ENCODE data around the gene UNC5A. TPM values are rescaled to one million over a fixed set of nuclear protein-coding genes. Genes with fewer than 3 reads are reported as not detected.

The UNC5A gene
- total RNA-seq, 1 experiment from 2014 or later: 0.13 TPM

DNA sequence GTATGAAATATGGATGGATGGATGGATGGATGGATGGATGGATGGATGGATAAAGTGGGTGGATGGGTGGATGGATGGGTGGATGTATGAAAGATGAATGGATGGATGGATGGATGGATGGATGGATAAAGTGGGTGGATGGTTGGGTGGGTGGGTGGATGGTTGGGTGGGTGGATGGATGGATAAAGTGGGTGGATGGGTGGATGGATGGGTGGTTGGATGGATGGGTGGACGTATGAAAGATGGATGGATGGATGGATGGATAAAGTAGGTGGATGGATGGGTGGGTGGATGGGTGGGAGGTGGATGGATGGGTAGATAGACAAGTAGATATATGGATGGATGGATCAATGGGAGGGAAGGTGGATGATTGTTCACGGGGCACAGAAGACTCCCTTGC, 19.0 kb downstream of the UNC5A start:
- no peaks in the 10 kb centered on the region for H3K36me3 ChIP-seq (ENCODE audit: control insufficient read depth, insufficient read depth, low read length)
- no peaks in the 10 kb centered on the region; the same call in 1 of the 2 replicates for H3K27me3 ChIP-seq (ENCODE audit: control insufficient read depth, insufficient read depth, low read length)
- POLR2A ChIA-PET: no interaction called here
- H3K4me1 ChIP-seq (ENCODE audit: control insufficient read depth, insufficient read depth, low read length): no peaks in the 10 kb centered on the region
- no TSS peak for BruUV-seq (replicated peaks)
- CTCF ChIA-PET: no interaction called here
- in situ Hi-C loops (cut with HindIII; ENCODE audit: low pct_unique_long_range_greater_than_20kb, low sequenced_read_pairs) (no loop called here), intact Hi-C loops (cut with micrococcal nuclease; ENCODE audit: unreplicated experiment) (no loop called here)
- H3K9me3 ChIP-seq (ENCODE audit: control insufficient read depth, insufficient read depth, low read depth, low read length): no peaks in the 10 kb centered on the region
- TF ChIP-seq SIN3A (IDR thresholded peaks at IDR 0.05; ENCODE audit: borderline replicate concordance, insufficient read depth, low read depth, low read length): no peak
- TF ChIP-seq, protein P1, sequence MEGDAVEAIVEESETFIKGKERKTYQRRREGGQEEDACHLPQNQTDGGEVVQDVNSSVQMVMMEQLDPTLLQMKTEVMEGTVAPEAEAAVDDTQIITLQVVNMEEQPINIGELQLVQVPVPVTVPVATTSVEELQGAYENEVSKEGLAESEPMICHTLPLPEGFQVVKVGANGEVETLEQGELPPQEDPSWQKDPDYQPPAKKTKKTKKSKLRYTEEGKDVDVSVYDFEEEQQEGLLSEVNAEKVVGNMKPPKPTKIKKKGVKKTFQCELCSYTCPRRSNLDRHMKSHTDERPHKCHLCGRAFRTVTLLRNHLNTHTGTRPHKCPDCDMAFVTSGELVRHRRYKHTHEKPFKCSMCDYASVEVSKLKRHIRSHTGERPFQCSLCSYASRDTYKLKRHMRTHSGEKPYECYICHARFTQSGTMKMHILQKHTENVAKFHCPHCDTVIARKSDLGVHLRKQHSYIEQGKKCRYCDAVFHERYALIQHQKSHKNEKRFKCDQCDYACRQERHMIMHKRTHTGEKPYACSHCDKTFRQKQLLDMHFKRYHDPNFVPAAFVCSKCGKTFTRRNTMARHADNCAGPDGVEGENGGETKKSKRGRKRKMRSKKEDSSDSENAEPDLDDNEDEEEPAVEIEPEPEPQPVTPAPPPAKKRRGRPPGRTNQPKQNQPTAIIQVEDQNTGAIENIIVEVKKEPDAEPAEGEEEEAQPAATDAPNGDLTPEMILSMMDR (IDR thresholded peaks at IDR 0.05): no peak
- no peak for TF ChIP-seq TCF7L2 (IDR thresholded peaks at IDR 0.05; ENCODE audit: low read depth, low read length)
- TF ChIP-seq, protein P2, sequence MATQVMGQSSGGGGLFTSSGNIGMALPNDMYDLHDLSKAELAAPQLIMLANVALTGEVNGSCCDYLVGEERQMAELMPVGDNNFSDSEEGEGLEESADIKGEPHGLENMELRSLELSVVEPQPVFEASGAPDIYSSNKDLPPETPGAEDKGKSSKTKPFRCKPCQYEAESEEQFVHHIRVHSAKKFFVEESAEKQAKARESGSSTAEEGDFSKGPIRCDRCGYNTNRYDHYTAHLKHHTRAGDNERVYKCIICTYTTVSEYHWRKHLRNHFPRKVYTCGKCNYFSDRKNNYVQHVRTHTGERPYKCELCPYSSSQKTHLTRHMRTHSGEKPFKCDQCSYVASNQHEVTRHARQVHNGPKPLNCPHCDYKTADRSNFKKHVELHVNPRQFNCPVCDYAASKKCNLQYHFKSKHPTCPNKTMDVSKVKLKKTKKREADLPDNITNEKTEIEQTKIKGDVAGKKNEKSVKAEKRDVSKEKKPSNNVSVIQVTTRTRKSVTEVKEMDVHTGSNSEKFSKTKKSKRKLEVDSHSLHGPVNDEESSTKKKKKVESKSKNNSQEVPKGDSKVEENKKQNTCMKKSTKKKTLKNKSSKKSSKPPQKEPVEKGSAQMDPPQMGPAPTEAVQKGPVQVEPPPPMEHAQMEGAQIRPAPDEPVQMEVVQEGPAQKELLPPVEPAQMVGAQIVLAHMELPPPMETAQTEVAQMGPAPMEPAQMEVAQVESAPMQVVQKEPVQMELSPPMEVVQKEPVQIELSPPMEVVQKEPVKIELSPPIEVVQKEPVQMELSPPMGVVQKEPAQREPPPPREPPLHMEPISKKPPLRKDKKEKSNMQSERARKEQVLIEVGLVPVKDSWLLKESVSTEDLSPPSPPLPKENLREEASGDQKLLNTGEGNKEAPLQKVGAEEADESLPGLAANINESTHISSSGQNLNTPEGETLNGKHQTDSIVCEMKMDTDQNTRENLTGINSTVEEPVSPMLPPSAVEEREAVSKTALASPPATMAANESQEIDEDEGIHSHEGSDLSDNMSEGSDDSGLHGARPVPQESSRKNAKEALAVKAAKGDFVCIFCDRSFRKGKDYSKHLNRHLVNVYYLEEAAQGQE (IDR thresholded peaks at IDR 0.05; ENCODE audit: insufficient read depth in 1 of 2, low read depth in 2 of 2, low read length in 1 of 2): no peak
- no peak for TF ChIP-seq POLR2AphosphoS5 (IDR thresholded peaks at IDR 0.05; ENCODE audit: low read depth, low read length)
- no peak overlapping the region for H3K4me3 ChIP-seq (ENCODE audit: low read depth in 2 of 2, low read length in 2 of 2)
- no peak for ATAC-seq
- DNase-seq (ENCODE audit: low read depth, low spot score): no peak
- no peak overlapping the region for H3K27ac ChIP-seq (ENCODE audit: low read length)

DNA sequence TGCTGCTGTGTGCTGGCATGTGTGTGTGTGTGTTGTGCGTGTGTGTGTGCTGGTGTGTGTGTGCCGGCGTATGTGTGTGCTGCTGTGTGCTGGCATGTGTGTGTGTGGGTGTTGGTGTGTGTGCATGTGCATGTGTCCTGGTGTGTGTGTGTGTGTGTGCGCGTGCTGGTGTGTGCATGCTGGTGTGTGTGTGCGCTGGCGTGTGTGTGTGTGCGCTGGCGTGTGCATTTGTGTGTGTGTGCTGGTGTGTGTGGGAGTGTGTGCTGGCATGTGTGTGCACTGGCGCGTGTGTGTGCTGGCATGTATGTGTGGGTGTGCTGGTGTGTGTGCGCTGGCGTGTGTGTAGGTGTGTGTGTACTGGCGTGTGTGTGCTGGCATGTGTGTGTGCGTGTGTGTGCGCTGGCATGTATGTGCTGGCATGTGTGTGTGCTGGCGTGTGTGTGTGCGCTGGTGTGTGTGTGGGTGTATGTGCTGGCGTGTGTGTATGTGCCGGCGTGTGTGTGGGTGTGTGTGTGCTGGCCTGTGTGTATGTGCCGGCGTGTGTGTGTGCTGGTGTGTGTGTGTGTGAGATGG, 20.1 kb downstream of the UNC5A start:
- TF ChIP-seq, protein P2 (IDR thresholded peaks at IDR 0.05; ENCODE audit: insufficient read depth in 1 of 2, low read depth in 2 of 2, low read length in 1 of 2): no peak
- TF ChIP-seq TCF7L2 (IDR thresholded peaks at IDR 0.05; ENCODE audit: low read depth, low read length): no peak
- TF ChIP-seq, protein P1 (IDR thresholded peaks at IDR 0.05): no peak
- no peak for TF ChIP-seq SIN3A (IDR thresholded peaks at IDR 0.05; ENCODE audit: borderline replicate concordance, insufficient read depth, low read depth, low read length)
- TF ChIP-seq POLR2AphosphoS5 (IDR thresholded peaks at IDR 0.05; ENCODE audit: low read depth, low read length): no peak
- DNase-seq (ENCODE audit: low read depth, low spot score): no peak
- Histone ChIP-seq H3K27ac (ENCODE audit: low read length) (no peak overlapping the region), H3K36me3 (ENCODE audit: control insufficient read depth, insufficient read depth, low read length) (no peaks in the 10 kb centered on the region), H3K4me3 (ENCODE audit: low read depth in 2 of 2, low read length in 2 of 2) (no peak overlapping the region), H3K27me3 (ENCODE audit: control insufficient read depth, insufficient read depth, low read length) (no peaks in the 10 kb centered on the region), H3K9me3 (ENCODE audit: control insufficient read depth, insufficient read depth, low read depth, low read length) (no peaks in the 10 kb centered on the region), H3K4me1 (ENCODE audit: control insufficient read depth, insufficient read depth, low read length) (no peaks in the 10 kb centered on the region)
- no TSS peak for BruUV-seq (replicated peaks)
- ChIA-PET POLR2A (no interaction called here), CTCF (interaction anchor here (0.8 kb wide), 1 partner anchor 19 kb away, joined by 4 read pairs; no protein-coding TSS in a partner anchor)
- no peak for ATAC-seq
- intact Hi-C loops (cut with micrococcal nuclease; ENCODE audit: unreplicated experiment) (no loop called here), in situ Hi-C loops (cut with HindIII; ENCODE audit: low pct_unique_long_range_greater_than_20kb, low sequenced_read_pairs) (no loop called here)
